Ectodermal cell (in vitro differentiated cells): ENCODE measurements around the gene PYGO2.

Experiments used
- H3K27ac ChIP-seq: 2 replicates; pipeline ENCODE4 v1.7.0; 2013; ENCODE audit warnings: mild to moderate bottlenecking, low read depth, low read length; ENCODE audit not compliant: insufficient read depth, poor library complexity, severe bottlenecking
- H3K27me3 ChIP-seq: 2 replicates; pipeline ENCODE4 v1.7.0; 2013; ENCODE audit warnings: mild to moderate bottlenecking, low read length; ENCODE audit not compliant: insufficient read depth, control insufficient read depth, poor library complexity, severe bottlenecking
- H3K36me3 ChIP-seq: one replicate; pipeline ENCODE4 v1.7.0; 2013; ENCODE audit warnings: low read length; ENCODE audit not compliant: control insufficient read depth, insufficient read depth
- H3K4me1 ChIP-seq: one replicate; pipeline ENCODE4 v1.7.0; 2013; ENCODE audit warnings: low read length; ENCODE audit not compliant: control insufficient read depth, insufficient read depth
- H3K4me3 ChIP-seq: 2 replicates; pipeline ENCODE4 v1.7.0; 2013; ENCODE audit warnings: low read depth, low read length, control low read depth; ENCODE audit not compliant: insufficient read depth
- H3K9me3 ChIP-seq: 2 replicates; pipeline ENCODE4 v1.7.0; 2013; ENCODE audit warnings: mild to moderate bottlenecking, low read length, moderate library complexity; ENCODE audit not compliant: control insufficient read depth
- WGBS, 2 experiments: methylation state at CpG; one replicate each; pipeline ENCODE4 v1.1.7; 2013; ENCODE audit warnings: missing lambda C conversion rate in 2 of 2; 5-methylcytosine and 5-hydroxymethylcytosine counted together

The PYGO2 gene

DNA sequence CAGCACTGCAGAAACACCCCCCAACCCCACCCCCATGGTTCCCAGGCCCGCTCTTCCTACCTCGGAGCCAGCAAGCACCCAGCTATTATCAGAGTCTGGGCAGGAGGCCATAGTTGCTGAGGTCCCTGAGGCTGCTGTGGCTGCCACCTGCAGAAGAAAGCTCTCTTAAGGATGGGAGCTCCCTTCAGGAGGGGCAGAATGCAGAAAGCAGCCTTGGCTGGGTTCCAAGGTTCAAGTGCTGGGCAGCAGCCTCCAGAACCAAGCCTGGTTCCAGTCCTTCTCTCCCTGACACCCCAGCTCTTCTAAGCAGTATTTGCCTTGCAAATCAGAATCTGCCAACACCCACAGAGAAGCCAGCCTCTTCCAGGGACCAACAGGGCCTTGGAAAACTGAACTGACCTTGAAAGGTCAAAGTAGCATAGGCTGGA is 8.0 kb downstream of the PYGO2 start:
- Histone ChIP-seq H3K36me3 (peaks cover 18% of the 10 kb centered on the region), H3K27me3 (no peaks in the 10 kb centered on the region), H3K4me3 (no peak overlapping the region), H3K27ac (no peak overlapping the region), H3K9me3 (no peaks in the 10 kb centered on the region), H3K4me1 (peaks cover 48% of the 10 kb centered on the region)
- WGBS, 2 experiments: 94 to 96% methylated on average over 2 of the region's 2 CpGs

DNA sequence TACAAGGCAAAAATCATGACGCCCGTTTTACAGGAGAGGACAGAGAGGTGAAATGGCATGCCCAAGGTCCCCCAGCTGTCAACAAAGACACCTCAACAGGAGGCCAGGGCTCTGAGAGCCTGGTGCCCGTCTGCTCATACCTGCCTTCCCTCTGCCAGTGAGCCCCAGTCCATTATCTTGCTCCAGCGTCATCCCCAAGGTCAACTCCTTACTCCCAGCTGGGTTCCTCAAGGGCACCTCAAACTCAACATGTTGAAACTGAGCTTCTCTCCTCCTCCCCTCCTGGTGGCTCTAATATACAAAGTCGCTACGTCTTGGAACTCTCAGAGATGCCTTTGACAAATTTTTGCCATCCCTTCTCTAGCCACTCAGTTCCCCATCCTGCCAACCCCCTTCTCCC is 8.9 kb downstream of the PYGO2 start:
- Histone ChIP-seq H3K4me3 (no peak overlapping the region), H3K36me3 (peaks cover 21% of the 10 kb centered on the region), H3K9me3 (no peaks in the 10 kb centered on the region), H3K4me1 (peaks cover 39% of the 10 kb centered on the region), H3K27ac (no peak overlapping the region), H3K27me3 (no peaks in the 10 kb centered on the region)
- 90 to 91% methylated on average over 6 of the region's 6 CpGs for WGBS, 2 experiments

DNA sequence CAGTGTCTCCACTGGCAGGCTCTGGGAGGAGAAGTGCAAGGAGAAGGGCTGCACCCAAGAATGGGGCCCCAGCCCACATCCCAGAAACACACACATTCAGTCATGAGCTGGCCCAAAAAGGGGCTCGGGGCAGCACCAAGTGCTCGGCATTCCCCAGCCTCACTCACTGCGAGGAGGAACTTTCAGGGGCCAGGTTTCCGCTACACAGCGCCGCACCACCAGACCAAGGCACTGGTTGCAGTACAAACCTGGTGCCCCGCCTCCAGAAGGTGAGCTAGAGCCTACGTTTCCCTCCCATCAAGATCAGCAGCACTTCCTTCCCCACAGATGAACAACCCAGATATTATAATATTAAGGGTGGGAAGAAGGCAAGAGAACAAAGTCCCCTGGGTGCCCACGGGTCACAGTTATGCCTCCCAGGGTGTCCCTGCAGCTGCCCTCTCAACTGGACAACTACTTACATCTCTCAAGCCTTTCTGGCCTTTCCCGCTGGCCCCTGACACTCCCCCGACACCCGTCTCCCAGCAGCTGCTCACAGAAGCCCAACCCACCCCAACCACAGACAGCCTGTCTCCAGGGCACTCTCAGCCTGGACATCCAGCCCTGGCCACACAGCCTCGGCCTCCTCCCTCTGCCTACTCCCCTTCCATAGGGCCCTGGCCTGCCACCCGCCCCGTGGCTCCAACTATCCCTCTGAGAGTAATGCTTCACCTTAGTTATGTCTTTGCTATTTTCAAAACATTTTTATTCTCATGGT is 9.5 kb downstream of the PYGO2 start:
- H3K9me3 ChIP-seq: no peaks in the 10 kb centered on the region
- WGBS, 2 experiments: 89 to 90% methylated on average over 15 of the region's 15 CpGs
- H3K27ac ChIP-seq: no peak overlapping the region

DNA sequence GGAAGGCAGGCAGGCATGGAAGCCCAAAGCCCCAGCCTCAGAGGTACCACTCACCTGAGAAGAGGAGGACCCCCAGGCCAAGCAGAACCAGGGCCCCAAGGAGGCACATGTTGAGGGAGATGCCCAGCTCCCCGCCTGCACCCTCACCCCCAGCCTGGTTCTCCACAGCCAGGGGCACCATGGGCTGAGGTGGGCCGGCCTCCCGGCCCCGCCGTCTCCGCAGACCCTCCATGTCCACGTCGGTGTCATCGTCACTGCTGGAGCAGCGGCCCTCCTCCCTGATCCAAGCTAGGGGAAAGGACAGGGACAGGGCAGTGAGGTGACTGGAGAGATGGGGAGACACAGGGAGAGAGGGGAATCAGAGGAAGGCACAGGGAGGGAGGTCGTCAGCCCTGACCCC is 13.5 kb downstream of the PYGO2 start:
- 95% methylated on average over 11 of the region's 11 CpGs for WGBS, 2 experiments
- Histone ChIP-seq H3K9me3 (no peaks in the 10 kb centered on the region), H3K27ac (no peak overlapping the region), H3K36me3 (peaks cover 32% of the 10 kb centered on the region), H3K4me1 (peaks cover 5% of the 10 kb centered on the region), H3K4me3 (no peak overlapping the region), H3K27me3 (no peaks in the 10 kb centered on the region)

More for the DNA sequence above, 9.5 kb downstream of the PYGO2 start:
- H3K4me1 ChIP-seq: peaks cover 33% of the 10 kb centered on the region
- no peak overlapping the region for H3K4me3 ChIP-seq
- H3K27me3 ChIP-seq: no peaks in the 10 kb centered on the region
- peaks cover 21% of the 10 kb centered on the region for H3K36me3 ChIP-seq

DNA sequence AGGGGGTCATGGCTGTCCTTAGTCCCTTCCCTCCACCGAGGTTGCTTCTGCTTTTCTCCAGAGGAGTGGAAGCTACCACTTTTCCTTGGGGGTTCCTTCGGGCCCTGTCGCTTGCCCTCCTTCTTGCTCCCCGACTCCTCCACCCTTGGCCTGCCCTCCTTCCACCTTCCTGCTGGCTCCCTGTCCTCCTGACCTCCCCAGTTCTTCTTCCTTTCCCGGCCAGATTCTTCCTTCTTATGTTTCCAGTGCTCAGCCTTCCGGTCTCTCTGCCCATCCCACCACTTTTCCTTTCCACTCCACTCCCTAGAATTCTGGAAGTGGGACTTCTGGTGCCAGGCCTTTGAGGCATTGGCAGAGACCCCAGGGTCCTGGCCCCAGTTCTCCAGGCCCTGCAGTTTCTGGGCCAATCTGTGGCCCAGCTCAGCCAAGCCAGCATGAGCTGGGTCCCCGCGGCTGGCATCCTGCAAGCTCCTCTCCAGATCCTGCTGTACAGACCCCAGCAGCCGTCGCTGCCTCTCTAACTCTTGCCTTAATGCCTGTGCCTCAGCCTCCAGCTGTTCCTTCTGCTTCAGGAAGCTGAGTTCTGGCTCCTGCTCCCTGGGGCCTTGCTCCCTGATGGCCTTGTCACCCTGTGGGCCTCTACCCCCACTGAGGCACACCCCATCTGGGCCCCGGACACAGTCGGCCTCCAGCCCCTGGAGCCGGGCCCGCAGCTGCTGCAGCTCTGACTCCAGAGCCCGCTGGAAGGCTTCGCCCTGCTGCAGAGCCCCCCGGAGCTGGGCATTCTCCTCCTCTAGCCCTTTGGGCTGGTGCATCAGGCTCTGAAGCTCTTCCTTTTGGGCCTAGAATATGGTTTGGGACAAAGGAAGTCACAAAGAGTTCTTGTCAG is 15.4 kb downstream of the PYGO2 start:
- peaks cover 8% of the 10 kb centered on the region for H3K4me1 ChIP-seq
- H3K9me3 ChIP-seq: no peaks in the 10 kb centered on the region
- no peak overlapping the region for H3K27ac ChIP-seq
- H3K36me3 ChIP-seq: peaks cover 30% of the 10 kb centered on the region
- WGBS, 2 experiments: 93 to 94% methylated on average over 17 of the region's 17 CpGs
- no peak overlapping the region for H3K4me3 ChIP-seq
- H3K27me3 ChIP-seq: no peaks in the 10 kb centered on the region

DNA sequence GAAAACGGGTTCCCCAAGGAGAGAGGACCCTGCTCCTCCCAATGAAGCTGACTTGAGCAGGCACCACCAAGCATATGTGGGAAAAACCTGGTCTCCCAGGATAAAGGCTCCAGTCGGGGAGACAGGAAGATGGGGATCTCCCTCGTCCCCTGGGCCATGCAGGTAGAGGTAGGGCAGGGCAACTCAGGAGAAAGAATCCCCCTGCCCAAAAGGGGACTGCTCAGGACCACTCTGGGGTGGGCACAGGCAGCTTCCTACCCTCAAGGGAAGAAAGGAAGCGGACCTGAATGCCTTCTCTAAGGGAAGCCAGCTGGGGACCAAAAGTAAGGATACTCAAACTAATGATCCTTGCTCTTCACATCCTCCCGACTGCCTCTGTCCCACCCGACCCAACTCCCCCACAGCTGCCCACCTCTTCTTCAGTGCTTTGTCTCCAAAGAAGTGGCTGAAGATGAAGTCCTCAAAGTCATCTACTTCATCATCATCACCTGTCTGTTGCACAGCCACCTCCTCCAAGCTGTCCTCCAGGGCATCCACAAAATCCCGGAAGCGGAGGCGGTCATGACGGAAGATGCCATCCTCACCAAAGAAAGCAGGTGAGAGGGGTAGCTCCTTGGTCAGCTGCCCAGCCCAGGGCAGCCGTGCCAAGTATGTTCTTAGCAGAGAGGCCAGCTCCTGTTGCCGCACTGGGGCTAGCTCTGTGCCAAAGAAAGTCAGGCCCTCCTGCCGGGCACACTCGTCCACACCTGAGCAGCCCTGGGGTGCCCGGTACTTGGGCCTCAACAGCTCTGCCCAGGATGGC is 16.2 kb downstream of the PYGO2 start:
- WGBS, 2 experiments: 92 to 93% methylated on average over 15 of the region's 15 CpGs
- Histone ChIP-seq H3K27me3 (no peaks in the 10 kb centered on the region), H3K9me3 (no peaks in the 10 kb centered on the region), H3K27ac (no peak overlapping the region), H3K4me1 (peaks cover 17% of the 10 kb centered on the region), H3K36me3 (peaks cover 23% of the 10 kb centered on the region), H3K4me3 (no peak overlapping the region)

DNA sequence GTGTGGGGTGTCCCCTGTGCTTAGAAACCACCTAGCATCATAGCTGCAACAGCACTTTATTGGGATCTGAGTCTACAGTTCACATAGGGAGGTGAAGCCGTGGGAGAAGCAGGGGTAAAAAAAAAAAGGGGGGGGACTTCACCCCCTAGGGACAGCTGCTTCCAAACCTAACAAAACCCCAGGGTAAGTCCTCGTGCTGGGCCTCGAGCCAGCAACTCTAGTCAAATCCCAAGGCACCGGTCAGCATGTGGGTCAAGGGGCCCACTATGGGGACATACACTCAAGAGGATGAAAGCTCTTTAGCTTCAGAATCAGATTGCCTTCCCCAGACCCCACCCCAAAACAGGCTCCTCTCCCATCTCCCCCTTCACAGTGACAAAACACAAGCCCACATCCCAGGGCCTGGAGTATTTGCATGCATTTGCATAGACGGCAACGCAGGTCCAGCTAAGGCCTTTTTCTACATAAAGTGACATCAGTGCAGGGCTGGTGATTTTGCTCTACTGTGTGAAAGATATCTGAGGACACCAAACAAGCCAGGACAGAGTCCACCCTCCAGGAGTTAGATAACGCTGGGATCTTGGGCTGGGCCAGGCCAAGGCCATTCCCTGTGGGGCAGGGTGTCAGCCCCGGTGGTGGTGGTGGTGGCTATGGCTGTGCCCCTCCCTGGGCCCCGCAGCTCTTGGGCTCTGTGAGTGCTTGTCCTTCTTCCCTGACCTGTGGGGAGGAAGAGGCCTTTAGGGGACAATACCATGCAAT is 17.0 kb downstream of the PYGO2 start:
- H3K4me1 ChIP-seq: peaks cover 22% of the 10 kb centered on the region
- no peak overlapping the region for H3K27ac ChIP-seq
- H3K4me3 ChIP-seq: no peak overlapping the region
- peaks cover 22% of the 10 kb centered on the region for H3K36me3 ChIP-seq
- 83 to 89% methylated on average over 9 of the region's 9 CpGs for WGBS, 2 experiments
- H3K9me3 ChIP-seq: no peaks in the 10 kb centered on the region
- H3K27me3 ChIP-seq: no peaks in the 10 kb centered on the region

DNA sequence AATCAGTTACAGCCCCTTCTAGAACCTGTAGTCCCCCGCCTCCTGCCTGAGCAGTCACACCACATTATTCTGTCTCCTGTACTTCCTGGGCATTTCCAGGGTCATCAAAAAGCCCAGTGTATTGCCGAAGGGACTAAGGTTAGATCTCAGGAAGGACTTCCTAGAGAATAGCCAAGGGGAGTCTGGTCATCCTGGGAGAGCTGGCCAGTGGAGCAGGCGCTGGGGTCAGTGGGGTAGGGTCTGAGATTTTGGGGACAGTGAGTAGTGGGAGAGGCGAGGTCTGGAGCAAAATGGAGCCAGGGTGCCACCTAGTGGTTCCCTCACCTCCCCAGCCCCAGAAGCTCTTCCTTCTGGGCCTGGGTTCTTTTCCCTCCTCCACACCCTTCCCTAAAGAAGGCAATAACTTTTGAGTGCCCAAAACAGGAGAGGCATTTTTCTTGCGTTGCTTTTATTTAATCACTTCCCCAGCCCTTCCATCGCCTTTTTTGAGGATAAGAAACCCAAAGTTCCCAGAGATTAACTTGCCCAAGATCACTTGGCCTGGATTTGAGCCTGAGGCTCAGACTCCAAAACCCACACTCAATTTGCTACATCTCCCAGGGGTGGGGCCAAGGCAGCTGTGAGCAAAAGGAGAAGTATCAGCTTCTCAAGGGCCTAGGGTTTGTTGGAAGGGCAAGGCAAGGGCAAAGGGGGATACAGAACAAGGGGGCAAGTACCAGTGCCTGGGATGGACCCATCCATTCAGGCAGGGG is 17.8 kb downstream of the PYGO2 start:
- Histone ChIP-seq H3K27me3 (no peaks in the 10 kb centered on the region), H3K36me3 (peaks cover 22% of the 10 kb centered on the region), H3K4me1 (peaks cover 22% of the 10 kb centered on the region), H3K27ac (no peak overlapping the region), H3K9me3 (no peaks in the 10 kb centered on the region), H3K4me3 (no peak overlapping the region)
- 49 to 50% methylated on average over 6 of the region's 6 CpGs for WGBS, 2 experiments
